Measurements from ENCODE around the gene PAPPA.

DNA sequence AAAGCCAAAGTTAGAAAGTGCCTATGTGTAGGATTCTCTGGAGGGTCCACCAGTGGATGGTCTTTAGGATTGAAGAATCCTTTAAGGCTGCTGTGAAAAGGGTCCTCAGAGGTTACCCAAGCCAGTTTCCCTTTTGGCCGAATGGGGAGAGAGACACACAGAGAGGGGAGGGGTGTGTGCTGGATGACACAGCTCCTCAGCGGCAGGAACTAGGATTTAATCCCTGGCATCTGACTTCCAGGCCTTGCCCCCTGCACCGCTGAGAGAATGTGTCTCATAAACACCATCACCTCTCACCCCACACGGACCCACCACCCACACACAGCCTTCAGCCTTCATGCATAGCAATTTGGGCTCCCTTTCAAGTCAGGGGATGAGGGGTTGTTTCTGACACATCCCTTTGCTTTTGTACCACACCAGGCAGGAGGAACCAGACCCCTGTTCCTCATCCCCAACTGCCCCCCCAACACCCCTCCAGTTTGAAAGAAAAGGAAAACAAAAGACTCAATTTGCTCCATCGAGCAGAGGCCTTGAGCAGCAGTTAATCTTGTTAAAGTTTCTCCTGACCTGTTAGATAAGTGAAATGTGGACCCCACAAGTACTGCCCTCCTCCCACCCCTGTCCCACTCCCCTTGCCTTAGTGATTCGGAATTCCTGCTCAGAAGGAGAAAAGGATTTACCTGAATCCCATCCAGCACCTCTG, 4.0 kb downstream of the PAPPA start:
- TF ChIP-seq, protein P1, sequence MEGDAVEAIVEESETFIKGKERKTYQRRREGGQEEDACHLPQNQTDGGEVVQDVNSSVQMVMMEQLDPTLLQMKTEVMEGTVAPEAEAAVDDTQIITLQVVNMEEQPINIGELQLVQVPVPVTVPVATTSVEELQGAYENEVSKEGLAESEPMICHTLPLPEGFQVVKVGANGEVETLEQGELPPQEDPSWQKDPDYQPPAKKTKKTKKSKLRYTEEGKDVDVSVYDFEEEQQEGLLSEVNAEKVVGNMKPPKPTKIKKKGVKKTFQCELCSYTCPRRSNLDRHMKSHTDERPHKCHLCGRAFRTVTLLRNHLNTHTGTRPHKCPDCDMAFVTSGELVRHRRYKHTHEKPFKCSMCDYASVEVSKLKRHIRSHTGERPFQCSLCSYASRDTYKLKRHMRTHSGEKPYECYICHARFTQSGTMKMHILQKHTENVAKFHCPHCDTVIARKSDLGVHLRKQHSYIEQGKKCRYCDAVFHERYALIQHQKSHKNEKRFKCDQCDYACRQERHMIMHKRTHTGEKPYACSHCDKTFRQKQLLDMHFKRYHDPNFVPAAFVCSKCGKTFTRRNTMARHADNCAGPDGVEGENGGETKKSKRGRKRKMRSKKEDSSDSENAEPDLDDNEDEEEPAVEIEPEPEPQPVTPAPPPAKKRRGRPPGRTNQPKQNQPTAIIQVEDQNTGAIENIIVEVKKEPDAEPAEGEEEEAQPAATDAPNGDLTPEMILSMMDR (IDR thresholded peaks at IDR 0.05; ENCODE audit: control extremely low read depth in 1 of 3, insufficient read depth in 1 of 3, low read depth in 1 of 3, low read length in 3 of 3) = no peak
- TF ChIP-seq KDM5A (IDR thresholded peaks at IDR 0.05; ENCODE audit: low read length) (no peak), RFX5 (IDR thresholded peaks at IDR 0.05; ENCODE audit: borderline replicate concordance, low read depth, low read length) (no peak)

Measured in H1 (cell line).